ENCODE data around the gene USP49. TPM values are rescaled to one million over a fixed set of nuclear protein-coding genes. Genes with fewer than 3 reads are reported as not detected.
"Not testable (repeated sequence)": the region's sequence is repeated elsewhere in the genome, so short reads cannot be mapped to it uniquely, and the experiment has no call there.

USP49 gene
- total RNA-seq, result 1 to 10 TPM; 4.9 to 8.6 TPM
- polyA plus RNA-seq, result 1 to 10 TPM; 1.8 to 2.3 TPM
- long read RNA-seq, donor 1, result 0 reads
- long read RNA-seq, donor 2, partial matches to known transcripts, result 0 of 1 reads
- long read RNA-seq, donor 2, other reads (novel, unspliced or antisense), result 0 of 1 reads
- long read RNA-seq, donor 3, result 0 reads
- long read RNA-seq, donor 4, result 0 reads
- long read RNA-seq, donor 5, result 0 reads

- Histone ChIP-seq H3K9ac (ENCODE audit: insufficient read depth in 1 of 2, low read length in 2 of 2) (peak within 1 kb of the TSS; percentile 58 to 67), H3K27ac (ENCODE audit: low read depth in 1 of 2, low read length in 1 of 2) (peak within 1 kb of the TSS; percentile 75 to 94), H3K4me1 (ENCODE audit: control insufficient read depth in 5 of 5, insufficient read depth in 5 of 5, low read length in 5 of 5) (peaks cover 3 to 26% (median 10%) of the 10 kb centered on the region in 5 donors), H3K27me3 (ENCODE audit: control insufficient read depth in 3 of 3, insufficient read depth in 3 of 3, low read length in 2 of 3) (no peaks in the 10 kb centered on the region), H3K36me3 (ENCODE audit: control insufficient read depth in 4 of 4, insufficient read depth in 4 of 4, low read length in 4 of 4) (peaks cover 0 to 3% (median under 1%) of the 10 kb centered on the region in 4 donors), H3K9me3 (ENCODE audit: control insufficient read depth in 4 of 4, insufficient read depth in 3 of 4, low read length in 3 of 4) (no peaks in the 10 kb centered on the region), H3K4me3 (peak within 1 kb of the TSS; percentile 78)
- ATAC-seq (ENCODE audit: insufficient read depth, low FRiP score) (peak; percentile 98), DNase-seq (peak; percentile 94 to 95 (median 95))
- TF ChIP-seq CTCF (IDR thresholded peaks at IDR 0.05; ENCODE audit: control extremely low read depth, extremely low read depth), result no peak
- WGBS, 2 donors, result 0 to 1% methylated on average over 54 to 55 of the region's 55 CpGs
Measured at GRCh38 chr6:41895300-41896233, at the start of gene USP49. USP49 (minus strand) TSS chr6:41895375; CDS start chr6:41806983, 88,392 bp downstream.

- ATAC-seq (ENCODE audit: insufficient read depth, low FRiP score) (no peak), DNase-seq (no peak)
- Histone ChIP-seq H3K4me1 (ENCODE audit: control insufficient read depth in 5 of 5, insufficient read depth in 5 of 5, low read length in 5 of 5) (peaks cover 13 to 30% (median 23%) of the 10 kb centered on the region in 5 donors), H3K27me3 (ENCODE audit: control insufficient read depth in 3 of 3, insufficient read depth in 3 of 3, low read length in 2 of 3) (no peaks in the 10 kb centered on the region), H3K27ac (ENCODE audit: low read depth in 1 of 2, low read length in 1 of 2) (no peak overlapping the region), H3K9me3 (ENCODE audit: control insufficient read depth in 4 of 4, insufficient read depth in 3 of 4, low read length in 3 of 4) (no peaks in the 10 kb centered on the region), H3K36me3 (ENCODE audit: control insufficient read depth in 4 of 4, insufficient read depth in 4 of 4, low read length in 4 of 4) (peaks cover 0 to 3% (median 0%) of the 10 kb centered on the region in 4 donors), H3K9ac (ENCODE audit: insufficient read depth in 1 of 2, low read length in 2 of 2) (no peak overlapping the region), H3K4me3 (no peak overlapping the region)
- no peak for TF ChIP-seq CTCF (IDR thresholded peaks at IDR 0.05; ENCODE audit: control extremely low read depth, extremely low read depth)
Measured at GRCh38 chr6:41943456-41943855, 48.3 kb upstream of the USP49 start.

- H3K9me3 ChIP-seq (ENCODE audit: control insufficient read depth in 4 of 4, insufficient read depth in 3 of 4, low read length in 3 of 4); H3K4me3 ChIP-seq; H3K9ac ChIP-seq (ENCODE audit: insufficient read depth in 1 of 2, low read length in 2 of 2); H3K36me3 ChIP-seq (ENCODE audit: control insufficient read depth in 4 of 4, insufficient read depth in 4 of 4, low read length in 4 of 4); H3K27me3 ChIP-seq (ENCODE audit: control insufficient read depth in 3 of 3, insufficient read depth in 3 of 3, low read length in 2 of 3); ATAC-seq (ENCODE audit: insufficient read depth, low FRiP score); H3K27ac ChIP-seq (ENCODE audit: low read depth in 1 of 2, low read length in 1 of 2); DNase-seq: not testable (repeated sequence)
- H3K4me1 ChIP-seq (ENCODE audit: control insufficient read depth in 5 of 5, insufficient read depth in 5 of 5, low read length in 5 of 5), result peaks cover 14 to 35% (median 26%) of the 10 kb centered on the region in 5 donors
- 93% methylated on average over 14 of the region's 14 CpGs for WGBS, 2 donors
Measured at GRCh38 chr6:41942882-41943281, 47.7 kb upstream of the USP49 start.
